GM15510 (cell line): ENCODE measurements around the gene KREMEN2.

ENCODE experiments used
- POLR2A ChIP-seq: IDR thresholded peaks from 3 replicates; pipeline ENCODE4 v1.6.1; 2011; ENCODE audit warnings: borderline replicate concordance; ENCODE audit not compliant: insufficient read length; ENCODE audit errors: extremely low read depth

The KREMEN2 gene

GRCh38 chr16:2963723-2964474, at the start of gene KREMEN2:
Gene KREMEN2 (plus strand): TSS chr16:2964275. CDS start chr16:2964521, 246 bp downstream.
- TF ChIP-seq POLR2A = no peak

GRCh38 chr16:2915196-2915929, 48.7 kb upstream of the KREMEN2 start:
- TF ChIP-seq POLR2A = no peak

GRCh38 chr16:2919511-2920255, 44.4 kb upstream of the KREMEN2 start:
- TF ChIP-seq POLR2A = no peak

GRCh38 chr16:2923481-2923880, 40.6 kb upstream of the KREMEN2 start:
- no peak for TF ChIP-seq POLR2A

- TF ChIP-seq POLR2A = no peak
Measured at GRCh38 chr16:2924901-2925755, 38.9 kb upstream of the KREMEN2 start.

- no peak for TF ChIP-seq POLR2A
Measured at GRCh38 chr16:2925951-2926649, 38.0 kb upstream of the KREMEN2 start.

GRCh38 chr16:2926650-2926999, 37.5 kb upstream of the KREMEN2 start:
- TF ChIP-seq POLR2A = no peak

- no peak for TF ChIP-seq POLR2A
Measured at GRCh38 chr16:2927010-2927646, 36.9 kb upstream of the KREMEN2 start.

GRCh38 chr16:2928796-2929195, 35.3 kb upstream of the KREMEN2 start:
- TF ChIP-seq POLR2A = no peak

GRCh38 chr16:2929693-2930092, 34.4 kb upstream of the KREMEN2 start:
- TF ChIP-seq POLR2A = no peak

- no peak for TF ChIP-seq POLR2A
Measured at GRCh38 chr16:2930236-2930635, 33.8 kb upstream of the KREMEN2 start.

GRCh38 chr16:2933136-2933535, 30.9 kb upstream of the KREMEN2 start:
- TF ChIP-seq POLR2A = no peak

GRCh38 chr16:2933701-2934100, 30.4 kb upstream of the KREMEN2 start:
- TF ChIP-seq POLR2A = no peak
